Cerebellar nuclear complex (tissue), 1 donor: ENCODE measurements around the gene TIMM22.
"Not testable (repeated sequence)": the region's sequence is repeated elsewhere in the genome, so short reads cannot be mapped to it uniquely, and the experiment has no call there.

Experiments
- DNase-seq, 2 experiments: peaks; one replicate each; lab custom pipeline; 2025; lab: John Stamatoyannopoulos, UW

The TIMM22 gene

GRCh38 chr17:1039511-1040215 lies 42.7 kb downstream of the TIMM22 start:
- DNase-seq: no peak

- no peak for DNase-seq
These were observed 43.3 kb downstream of the TIMM22 start for GRCh38 chr17:1040216-1040600.

- no peak for DNase-seq
These were observed 44.8 kb downstream of the TIMM22 start for GRCh38 chr17:1041746-1042145.

GRCh38 chr17:1042486-1042885 lies 45.6 kb downstream of the TIMM22 start:
- DNase-seq: no peak

GRCh38 chr17:1043601-1044251 lies 46.8 kb downstream of the TIMM22 start:
- DNase-seq: no peak

GRCh38 chr17:1044387-1045009 lies 47.6 kb downstream of the TIMM22 start:
- DNase-seq: not testable (repeated sequence)

- no peak for DNase-seq
These were observed 48.5 kb downstream of the TIMM22 start for GRCh38 chr17:1045456-1045855.

- no peak for DNase-seq
These were observed 50.4 kb downstream of the TIMM22 start for GRCh38 chr17:1047177-1047878.

DNA sequence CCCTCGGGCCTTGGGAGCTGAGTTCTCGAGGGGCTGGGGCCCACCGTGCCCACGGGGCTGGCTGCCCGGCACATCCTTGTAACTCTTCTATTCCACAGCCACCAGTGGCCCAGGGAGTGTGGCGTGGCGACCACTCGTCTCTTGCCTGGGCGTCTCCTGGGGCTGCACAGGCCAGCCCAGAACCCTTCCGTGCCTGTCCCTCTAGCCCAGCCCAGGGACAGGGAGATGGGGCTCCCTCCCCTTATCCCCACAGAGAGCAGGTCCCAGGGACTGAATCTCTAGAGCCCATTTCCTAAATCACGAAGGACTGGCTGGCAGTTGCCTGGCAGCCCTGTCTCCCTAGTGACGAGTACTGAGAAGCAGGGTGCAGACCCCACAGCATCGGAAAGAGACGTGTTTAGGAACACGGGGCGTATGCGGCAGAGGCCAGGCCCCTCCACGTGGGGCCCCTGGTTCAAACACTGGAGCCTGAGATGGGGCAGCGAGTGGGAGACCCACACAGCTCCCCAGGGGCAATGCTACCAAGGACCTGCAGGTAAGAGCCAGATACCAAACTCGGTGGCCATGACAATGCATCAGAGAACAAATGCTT lies 51.0 kb downstream of the TIMM22 start:
- no peak for DNase-seq

DNA sequence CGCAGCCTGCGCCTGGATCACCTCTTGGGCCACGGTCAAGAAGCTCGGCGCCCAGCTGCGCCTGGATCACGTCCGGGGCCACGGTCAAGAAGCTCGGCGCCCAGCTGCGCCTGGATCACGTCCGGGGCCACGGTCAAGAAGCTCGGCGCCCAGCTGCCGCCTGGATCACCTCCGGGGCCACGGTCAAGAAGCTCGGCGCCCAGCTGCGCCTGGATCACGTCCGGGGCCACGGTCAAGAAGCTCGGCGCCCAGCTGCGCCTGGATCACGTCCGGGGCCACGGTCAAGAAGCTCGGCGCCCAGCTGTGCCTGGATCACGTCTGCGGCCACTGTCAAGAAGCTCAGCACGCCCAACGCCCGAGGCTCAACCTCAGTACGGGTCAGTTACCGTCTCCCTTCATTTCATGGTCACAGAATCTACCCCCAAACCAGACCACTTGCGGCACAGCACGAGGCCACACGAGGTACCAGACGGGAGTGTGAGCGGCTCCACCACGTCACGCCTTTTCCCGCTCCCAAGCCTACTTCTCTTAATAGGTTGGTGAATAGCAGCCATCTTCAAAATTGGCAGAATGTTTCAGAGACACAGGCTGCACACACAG lies 51.7 kb downstream of the TIMM22 start:
- not testable (repeated sequence) for DNase-seq

DNA sequence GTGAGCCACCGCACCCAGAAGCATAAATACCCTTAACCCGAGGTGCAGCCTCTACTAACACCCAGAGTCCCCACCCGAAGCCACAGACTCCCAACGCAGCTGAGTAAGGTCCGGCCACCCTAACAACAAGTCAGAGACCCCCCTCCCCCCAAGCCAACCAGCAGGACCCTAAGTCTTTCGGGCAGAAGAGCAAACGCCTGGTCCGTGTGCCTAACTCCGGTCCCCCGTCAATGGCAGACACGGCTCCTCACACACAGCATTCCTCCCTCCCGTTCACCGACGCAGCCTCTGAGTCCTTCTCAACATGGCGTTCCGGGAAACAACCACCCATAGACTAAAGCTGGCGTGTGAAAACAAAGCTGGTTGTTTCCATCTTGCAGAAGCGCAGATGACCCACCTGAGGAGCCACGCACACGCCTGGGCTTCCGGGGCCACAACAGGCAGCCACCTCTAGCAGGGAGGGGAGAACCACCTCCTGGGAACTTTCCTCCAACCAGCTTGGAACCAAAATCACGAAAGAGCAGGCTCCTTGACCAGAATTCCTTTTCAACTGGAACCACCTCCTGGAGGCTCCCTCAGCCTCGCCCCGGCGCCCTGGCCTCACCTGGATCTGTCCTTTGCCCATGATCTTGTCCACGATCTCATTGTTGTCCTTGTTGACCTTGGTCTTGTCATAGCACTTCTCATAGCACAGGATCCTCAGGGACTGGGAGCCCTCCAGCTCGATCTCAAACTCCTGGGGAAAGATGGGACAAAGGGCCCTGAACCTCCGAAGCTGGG lies 52.7 kb downstream of the TIMM22 start:
- DNase-seq: no peak

GRCh38 chr17:1050246-1050995 lies 53.5 kb downstream of the TIMM22 start:
- no peak for DNase-seq

DNA sequence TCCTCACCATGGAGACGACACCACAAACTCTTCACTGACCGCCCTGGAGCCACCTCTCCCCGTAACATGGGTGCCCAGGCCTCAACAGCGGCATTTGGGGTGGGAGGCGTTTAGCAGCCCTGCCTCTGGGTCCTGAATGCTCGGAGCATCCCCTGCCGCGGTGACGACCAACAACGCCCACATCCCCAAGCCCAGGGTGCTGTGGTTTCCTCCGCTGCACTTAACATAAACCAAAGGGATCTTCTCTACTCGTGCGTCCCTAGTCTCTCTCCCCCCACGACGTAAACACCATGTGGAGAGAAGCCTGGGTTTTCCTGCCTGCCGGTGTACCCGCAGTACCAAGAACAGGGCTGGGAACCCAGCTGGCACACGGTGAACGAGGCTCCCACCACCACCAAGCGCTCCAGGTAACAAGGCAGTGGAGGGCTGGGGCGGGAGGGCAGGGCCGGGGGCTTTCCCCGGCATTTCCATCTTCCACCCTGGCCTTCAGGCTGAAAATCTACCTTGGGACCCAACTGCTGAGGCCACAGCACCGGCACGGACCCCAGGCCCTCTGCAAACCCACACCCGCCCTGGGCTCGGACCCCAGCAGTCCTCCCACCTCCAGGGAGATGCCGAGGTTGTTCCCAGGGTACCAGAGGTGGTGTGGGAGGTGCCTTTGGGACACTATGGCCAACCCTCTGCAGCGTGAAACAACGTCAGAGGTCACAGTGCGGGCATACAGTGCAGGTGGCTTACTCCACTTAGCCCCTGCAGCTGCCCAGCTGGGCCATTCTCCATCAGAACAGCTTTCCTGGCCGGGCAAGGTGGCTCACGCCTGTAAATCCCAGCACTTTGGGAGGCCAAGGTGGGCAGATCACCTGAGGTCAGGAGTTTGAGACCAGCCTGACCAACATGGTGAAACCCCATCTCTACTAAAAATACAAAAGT lies 54.3 kb downstream of the TIMM22 start:
- no peak for DNase-seq
